ENCODE measurements around the gene NCOA3. TPM values are rescaled to one million over a fixed set of nuclear protein-coding genes. Genes with fewer than 3 reads are reported as not detected.

NCOA3 gene
- total and polyA plus RNA-seq, 2 experiments from 2014 or later = 6.7 to 25.8 TPM

GRCh38 chr20:47660983-47661700, 159.5 kb downstream of the NCOA3 start:
- no peaks in the 10 kb centered on the region for H3K9me2 ChIP-seq (ENCODE audit: insufficient read depth)

More at GRCh38 chr20:47660983-47661700, 159.5 kb downstream of the NCOA3 start:
- no peaks in the 10 kb centered on the region for H3K79me2 ChIP-seq (replicated peaks; ENCODE audit: insufficient read depth)
- H3K27me3 ChIP-seq (ENCODE audit: insufficient read depth) = no peaks in the 10 kb centered on the region
- no peak overlapping the region for H3K4me3 Mint-ChIP-seq
- DNase-seq (ENCODE audit: low spot score) (no peak), ATAC-seq (no peak)
- no peaks in the 10 kb centered on the region for H3F3A ChIP-seq (replicated peaks; ENCODE audit: low read depth)
- no peaks in the 10 kb centered on the region for H4K20me1 ChIP-seq (replicated peaks; ENCODE audit: insufficient read depth)
- no peak overlapping the region for H3K4me3 ChIP-seq
- peaks cover 18% of the 10 kb centered on the region for H3K4me1 Mint-ChIP-seq
- H3K36me3 Mint-ChIP-seq (ENCODE audit: low read depth) = peaks cover 2% of the 10 kb centered on the region; the same call in 2 of the 3 replicates
- no peak overlapping the region for H2AFZ ChIP-seq
- H3K4me2 ChIP-seq = no peak overlapping the region
- peaks cover 9% of the 10 kb centered on the region; the same call in 1 of the 2 replicates for H3K4me1 ChIP-seq (ENCODE audit: insufficient read depth)
- no peak overlapping the region for H3K27ac ChIP-seq (ENCODE audit: low read depth)
- no peak for TF ChIP-seq CTCF (conservative IDR thresholded peaks at IDR 0.05; ENCODE audit: low read depth in 2 of 2)
- TF ChIP-seq POLR2AphosphoS5 (IDR thresholded peaks at IDR 0.05; ENCODE audit: low read depth) = no peak
- no peak for TF ChIP-seq EZH2 (IDR thresholded peaks at IDR 0.05; ENCODE audit: low read depth, unreplicated experiment)
- TF ChIP-seq ZNF331 (CRISPR knock-in tag; IDR thresholded peaks at IDR 0.05; ENCODE audit: low read depth) = no peak
- TF ChIP-seq NANOG (IDR thresholded peaks at IDR 0.05; ENCODE audit: borderline replicate concordance) = no peak
- no peak for TF ChIP-seq CREB1 (CRISPR knock-in tag; IDR thresholded peaks at IDR 0.05; ENCODE audit: low read depth)
- TF ChIP-seq ZNF114 (CRISPR knock-in tag; IDR thresholded peaks at IDR 0.05) = no peak
- TF ChIP-seq ETS1 (IDR thresholded peaks at IDR 0.05) = no peak
- no peak for TF ChIP-seq EZH2phosphoT487 (IDR thresholded peaks at IDR 0.05; ENCODE audit: unreplicated experiment)
- TF ChIP-seq STAT1 (IDR thresholded peaks at IDR 0.05; ENCODE audit: unreplicated experiment) = no peak
- no peak for TF ChIP-seq REST (IDR thresholded peaks at IDR 0.05; ENCODE audit: unreplicated experiment)
- no peak for TF ChIP-seq JUNB (IDR thresholded peaks at IDR 0.05; ENCODE audit: unreplicated experiment)
- no peak for TF ChIP-seq ZNF462 (CRISPR knock-in tag; IDR thresholded peaks at IDR 0.05)
- H3K27ac Mint-ChIP-seq = no peak overlapping the region
- H3K36me3 ChIP-seq (ENCODE audit: insufficient read depth) = peaks cover 5% of the 10 kb centered on the region; the same call in 1 of the 2 replicates
- no peaks in the 10 kb centered on the region for H3K9me3 Mint-ChIP-seq
- peaks cover 10% of the 10 kb centered on the region for H3K27me3 Mint-ChIP-seq (ENCODE audit: insufficient read depth, low read depth, poor library complexity)

Measured in GM23338 (cell line).